ENCODE results near the gene FAM131A.

FAM131A gene

GRCh38 chr3:184337399-184337714 lies at the start of gene FAM131A:
FAM131A (plus strand) TSS chr3:184337600; CDS start chr3:184337631, 31 bp downstream.
- DNase-seq (ENCODE audit: low read depth, low spot score) = no peak

GRCh38 chr3:184289426-184289938 lies 47.9 kb upstream of the FAM131A start:
- DNase-seq (ENCODE audit: low read depth, low spot score) = no peak

- no peak for DNase-seq (ENCODE audit: low read depth, low spot score)
Observed at GRCh38 chr3:184290331-184290730, 47.1 kb upstream of the FAM131A start.

GRCh38 chr3:184291044-184291737 lies 46.2 kb upstream of the FAM131A start:
- no peak for DNase-seq (ENCODE audit: low read depth, low spot score)

- no peak for DNase-seq (ENCODE audit: low read depth, low spot score)
Observed at GRCh38 chr3:184291738-184292445, 45.5 kb upstream of the FAM131A start.

GRCh38 chr3:184295771-184296170 lies 41.6 kb upstream of the FAM131A start:
- no peak for DNase-seq (ENCODE audit: low read depth, low spot score)

GRCh38 chr3:184296616-184297015 lies 40.8 kb upstream of the FAM131A start:
- no peak for DNase-seq (ENCODE audit: low read depth, low spot score)

GRCh38 chr3:184298759-184299487 lies 38.5 kb upstream of the FAM131A start, which contains the start of gene PSMD2:
PSMD2 (plus strand) TSS chr3:184299241; CDS start chr3:184299267, 26 bp downstream.
- peak; percentile 84 for DNase-seq (ENCODE audit: low read depth, low spot score)

- no peak for DNase-seq (ENCODE audit: low read depth, low spot score)
Observed at GRCh38 chr3:184299488-184300377, 37.7 kb upstream of the FAM131A start.

GRCh38 chr3:184300378-184300720 lies 37.1 kb upstream of the FAM131A start:
- no peak for DNase-seq (ENCODE audit: low read depth, low spot score)

- no peak for DNase-seq (ENCODE audit: low read depth, low spot score)
Observed at GRCh38 chr3:184305577-184305976, 31.8 kb upstream of the FAM131A start.

- no peak for DNase-seq (ENCODE audit: low read depth, low spot score)
Observed at GRCh38 chr3:184306341-184306972, 30.9 kb upstream of the FAM131A start.

GRCh38 chr3:184307915-184308314 lies 29.5 kb upstream of the FAM131A start:
- DNase-seq (ENCODE audit: low read depth, low spot score) = no peak

- DNase-seq (ENCODE audit: low read depth, low spot score) = no peak
Observed at GRCh38 chr3:184308744-184309143, 28.7 kb upstream of the FAM131A start.

- DNase-seq (ENCODE audit: low read depth, low spot score) = no peak
Observed at GRCh38 chr3:184311633-184312032, 25.8 kb upstream of the FAM131A start.

GRCh38 chr3:184314363-184314699 lies 23.1 kb upstream of the FAM131A start, which contains the start of gene EIF4G1:
EIF4G1 (plus strand) TSS chr3:184314606; CDS start chr3:184315797, 1,191 bp downstream.
- DNase-seq (ENCODE audit: low read depth, low spot score) = peak; percentile 76

- no peak for DNase-seq (ENCODE audit: low read depth, low spot score)
Observed at GRCh38 chr3:184314700-184315542, 22.5 kb upstream of the FAM131A start.

- DNase-seq (ENCODE audit: low read depth, low spot score) = no peak
Observed at GRCh38 chr3:184315543-184315867, 21.9 kb upstream of the FAM131A start.

- no peak for DNase-seq (ENCODE audit: low read depth, low spot score)
Observed at GRCh38 chr3:184315871-184316661, 21.3 kb upstream of the FAM131A start.
